IMR-90 (cell line): ENCODE measurements around the gene THOC6. TPM values are rescaled to one million over a fixed set of nuclear protein-coding genes. Genes with fewer than 3 reads are reported as not detected.

Experiments used
- ATAC-seq: fragments of 200-7000 bp; cut with Tn5 transposase; 2 replicates; pipeline ENCODE4 v1.9.1; 2020; ENCODE audit warnings: low read depth, mild to moderate bottlenecking, moderate library complexity
- BruUV-seq: library from RNA; stranded (reverse); fragments of 400-500 nt; replicated peaks from 2 replicates; lab custom pipeline; 2021; lab: Mats Ljungman, UMichigan
- CTCF ChIA-PET: fragments of 300-600 bp; formaldehyde crosslinking; extraction: SDS; loops from one replicate; lab custom pipeline; 2021; ENCODE audit warnings: antibody characterized with exemption; lab: Yijun Ruan, JAX
- POLR2A ChIA-PET: fragments of 300-600 bp; sonication (Branson Sonifier 250); formaldehyde crosslinking; loops from one replicate; lab custom pipeline; 2022; ENCODE audit warnings: antibody characterized with exemption; ENCODE audit not compliant: unreplicated experiment; lab: Charles Lee
- DNase-seq: peaks from one replicate; pipeline ENCODE4 v3.0.0; 2013
- H2AFZ ChIP-seq: replicated peaks from 2 replicates; pipeline ENCODE3; 2013; ENCODE audit warnings: low read length, mild to moderate bottlenecking; ENCODE audit not compliant: poor library complexity
- H2AK5ac ChIP-seq: 2 replicates; pipeline ENCODE4 v1.6.1; 2013; ENCODE audit warnings: low read depth, low read length, inconsistent platforms
- H2AK9ac ChIP-seq: replicated peaks from 2 replicates; pipeline ENCODE3; 2013; ENCODE audit warnings: mild to moderate bottlenecking, low read depth, low read length, moderate library complexity; ENCODE audit not compliant: poor library complexity
- H2BK120ac ChIP-seq: 2 replicates; pipeline ENCODE4 v1.6.1; 2013; ENCODE audit warnings: low read depth, low read length, inconsistent platforms
- H2BK15ac ChIP-seq: 3 replicates; pipeline ENCODE4 v1.6.1; 2013; ENCODE audit warnings: low read depth, low read length, inconsistent platforms
- H2BK20ac ChIP-seq: 2 replicates; pipeline ENCODE4 v1.6.1; 2013; ENCODE audit warnings: low read depth, mild to moderate bottlenecking, inconsistent platforms, low read length, moderate library complexity
- H2BK5ac ChIP-seq: 2 replicates; pipeline ENCODE4 v1.6.1; 2013; ENCODE audit warnings: mild to moderate bottlenecking, low read depth, low read length, inconsistent platforms; ENCODE audit not compliant: poor library complexity, severe bottlenecking
- H3K14ac ChIP-seq: replicated peaks from 2 replicates; pipeline ENCODE4 v1.6.1; 2013; ENCODE audit warnings: low read depth, low read length, inconsistent platforms
- H3K18ac ChIP-seq: 2 replicates; pipeline ENCODE4 v1.6.1; 2013; ENCODE audit warnings: low read depth, low read length, control low read depth
- H3K23ac ChIP-seq: 2 replicates; pipeline ENCODE4 v1.6.1; 2013; ENCODE audit warnings: low read depth, low read length, inconsistent platforms
- H3K27ac ChIP-seq: 2 replicates; pipeline ENCODE4 v1.5.1; 2013; ENCODE audit warnings: mild to moderate bottlenecking, control low read depth, low read length; ENCODE audit not compliant: insufficient read depth
- H3K27me3 ChIP-seq: 2 replicates; pipeline ENCODE4 v1.6.1; 2013; ENCODE audit warnings: low read length; ENCODE audit not compliant: control insufficient read depth, insufficient read depth
- H3K36me3 ChIP-seq: 2 replicates; pipeline ENCODE4 v1.6.1; 2013; ENCODE audit warnings: low read length, mixed read lengths; ENCODE audit not compliant: control insufficient read depth, insufficient read depth
- H3K4ac ChIP-seq: 2 replicates; pipeline ENCODE4 v1.6.1; 2013; ENCODE audit warnings: low read depth, low read length, inconsistent platforms
- H3K4me1 ChIP-seq: 2 replicates; pipeline ENCODE4 v1.6.1; 2013; ENCODE audit warnings: low read length, mixed read lengths; ENCODE audit not compliant: control insufficient read depth, insufficient read depth
- H3K4me2 ChIP-seq: 2 replicates; pipeline ENCODE4 v1.6.1; 2013; ENCODE audit warnings: low read depth, mild to moderate bottlenecking, control low read depth, low read length, moderate library complexity
- H3K4me3 ChIP-seq: 2 replicates; pipeline ENCODE4 v1.5.1; 2013; ENCODE audit warnings: low read depth, mild to moderate bottlenecking, control low read depth, low read length, moderate library complexity; ENCODE audit not compliant: insufficient read depth
- H3K56ac ChIP-seq: 2 replicates; pipeline ENCODE4 v1.6.1; 2013; ENCODE audit warnings: low read length, inconsistent platforms; ENCODE audit not compliant: insufficient read depth; ENCODE audit errors: extremely low read depth
- H3K79me1 ChIP-seq, 2 experiments: 2 replicates each; pipeline ENCODE4 v1.6.1; 2013; ENCODE audit warnings: low read length in 2 of 2, inconsistent platforms in 1 of 2, low read depth in 1 of 2
- H3K9ac ChIP-seq: 2 replicates; pipeline ENCODE4 v1.6.1; 2013; ENCODE audit warnings: low read depth, low read length, control low read depth
- H3K9me1 ChIP-seq: 2 replicates; pipeline ENCODE4 v1.6.1; 2013; ENCODE audit warnings: low read length, inconsistent platforms; ENCODE audit not compliant: insufficient read depth
- H3K9me3 ChIP-seq: 2 replicates; pipeline ENCODE4 v1.6.1; 2013; ENCODE audit warnings: low read length; ENCODE audit not compliant: control insufficient read depth, insufficient read depth
- H4K20me1 ChIP-seq: 2 replicates; pipeline ENCODE4 v1.6.1; 2013; ENCODE audit warnings: low read length, inconsistent platforms; ENCODE audit not compliant: insufficient read depth
- H4K5ac ChIP-seq: 2 replicates; pipeline ENCODE4 v1.6.1; 2013; ENCODE audit warnings: mild to moderate bottlenecking, low read depth, low read length, control low read depth
- H4K8ac ChIP-seq, 2 experiments: 2 replicates each; pipeline ENCODE4 v1.6.1; 2013; ENCODE audit warnings: low read depth in 2 of 2, low read length in 2 of 2, control low read depth in 1 of 2, inconsistent platforms in 1 of 2
- H4K91ac ChIP-seq: 2 replicates; pipeline ENCODE4 v1.6.1; 2013; ENCODE audit warnings: low read depth, low read length, inconsistent platforms; ENCODE audit not compliant: insufficient read depth
- POLR2A ChIP-seq: IDR thresholded peaks from 2 replicates; pipeline ENCODE4 v1.6.1; 2012; ENCODE audit warnings: mild to moderate bottlenecking, low read depth, low read length
- RAD21 ChIP-seq: IDR thresholded peaks from 2 replicates; pipeline ENCODE4 v1.6.1; 2012; ENCODE audit warnings: low read length, improper control_type of control experiment
- WGBS, 2 experiments: methylation state at CpG; one replicate each; pipeline versions ENCODE4 v1.1.5 to v1.1.7; 2013; ENCODE audit warnings: missing lambda C conversion rate in 2 of 2; ENCODE audit not compliant: insufficient read length in 1 of 2; ENCODE audit errors: extremely low coverage in 2 of 2; 5-methylcytosine and 5-hydroxymethylcytosine counted together
- dilution Hi-C: fragments of 300-500 bp; cut with HindIII; formaldehyde crosslinking; loops from one replicate; pipeline ENCODE4 v1.14.3; 2018; ENCODE audit warnings: low sequenced_read_pairs; ENCODE audit not compliant: unreplicated experiment
- in situ Hi-C: fragments of 300-500 bp; cut with MboI; formaldehyde crosslinking; loops from 3 replicates; pipeline ENCODE4 v1.14.3; 2019; ENCODE audit warnings: low sequenced_read_pairs, inconsistent platforms, mixed read lengths
- intact Hi-C: fragments of 100-400 bp; cut with micrococcal nuclease; formaldehyde crosslinking; loops from 2 replicates; pipeline ENCODE4 v1.10.0; 2022
- polyA plus RNA-seq, 3 experiments: library from polyadenylated mRNA; depleted of rRNA; stranded (reverse); fragments of >200 nt; gene quantifications; 2 replicates each; pipeline ENCODE4 v1.2.3, GENCODE V29; 2012; ENCODE audit warnings: low replicate concordance in 1 of 3
- total RNA-seq: library from RNA; depleted of rRNA; stranded (reverse); fragments of >200 nt; gene quantifications from 2 replicates; pipeline ENCODE4 v1.2.3, GENCODE V29; 2012

THOC6 gene
- total and polyA plus RNA-seq, 2 of the 4 experiments (the other 2 are of a cell fraction), result 16.8 to 23.1 TPM

GRCh38 chr16:3028716-3029319, 5.0 kb downstream of the THOC6 start:
- no peak for DNase-seq
- no peak overlapping the region for H3K56ac ChIP-seq
- H4K20me1 ChIP-seq, result peaks cover 7% of the 10 kb centered on the region
- H3K23ac ChIP-seq, result no peak overlapping the region
- in situ Hi-C loops, result no loop called here
- no TSS peak for BruUV-seq
- no peak overlapping the region for H3K14ac ChIP-seq
- no peak overlapping the region for H2BK15ac ChIP-seq
- no peak overlapping the region for H4K5ac ChIP-seq
- H2AK9ac ChIP-seq, result peak overlapping the region; percentile 67
- H2BK20ac ChIP-seq, result no peak overlapping the region
- H2AK5ac ChIP-seq, result peak overlapping the region; percentile 48; the same call in 1 of the 2 replicates
- peak overlapping the region; percentile 57; the same call in 1 of the 2 replicates for H3K4ac ChIP-seq
- no peaks in the 10 kb centered on the region for H3K4me1 ChIP-seq
- H3K4me3 ChIP-seq, result no peak overlapping the region
- no peak overlapping the region for H3K18ac ChIP-seq
- H4K91ac ChIP-seq, result no peak overlapping the region; the same call in 1 of the 2 replicates
- no peak overlapping the region for H3K9ac ChIP-seq
- H3K9me1 ChIP-seq, result no peaks in the 10 kb centered on the region
- WGBS, 2 experiments, result 42% methylated on average over 5 of the region's 15 CpGs; no CpG with 5 or more reads in 1 of the 2 experiments
- ATAC-seq, result no peak
- ChIA-PET POLR2A (no interaction called here), CTCF (interaction anchor here (0.7 to 1.8 kb wide), 4 partner anchors 10 to 100 kb away, joined by 3 to 7 read pairs (median 4); no protein-coding TSS in a partner anchor)
- peak overlapping the region; percentile 41 for H2AFZ ChIP-seq
- H4K8ac ChIP-seq, result no peak overlapping the region; a peak in 1 of 4 replicates
- peaks cover 11% of the 10 kb centered on the region; the same call in 1 of the 2 replicates for H3K36me3 ChIP-seq
- no peak overlapping the region for H3K4me2 ChIP-seq
- no peak overlapping the region for H2BK5ac ChIP-seq
- no peak overlapping the region for H2BK120ac ChIP-seq
- H3K9me3 ChIP-seq, result no peaks in the 10 kb centered on the region
- dilution Hi-C loops, result no loop called here
- H3K79me1 ChIP-seq, result peaks cover 0 to 3% of the 10 kb centered on the region in 2 experiments; a peak in 1 of 4 replicates
- TF ChIP-seq RAD21 (no peak), POLR2A (peak; percentile 11)
- intact Hi-C loops, result no loop called here
- peaks cover 29% of the 10 kb centered on the region for H3K27me3 ChIP-seq
- no peak overlapping the region for H3K27ac ChIP-seq
